ENCODE results near the gene SETD2.

The SETD2 gene

GRCh38 chr3:47065058-47065457 lies 98.9 kb downstream of the SETD2 start:
- DNase-seq (ENCODE audit: low read depth), result no peak
- no peak overlapping the region for H3K4me3 ChIP-seq (ENCODE audit: control insufficient read depth, low read depth, low read length)
- no peak for TF ChIP-seq CTCF (conservative IDR thresholded peaks at IDR 0.05; ENCODE audit: control insufficient read depth, insufficient read depth, low read depth, low read length)

- no peak for TF ChIP-seq CTCF (conservative IDR thresholded peaks at IDR 0.05; ENCODE audit: control insufficient read depth, insufficient read depth, low read depth, low read length)
- DNase-seq (ENCODE audit: low read depth), result peak; percentile 48
- H3K4me3 ChIP-seq (ENCODE audit: control insufficient read depth, low read depth, low read length), result no peak overlapping the region
Observed at GRCh38 chr3:47057212-47057671, 106.7 kb downstream of the SETD2 start.

GRCh38 chr3:47056705-47057104 lies 107.2 kb downstream of the SETD2 start:
- DNase-seq (ENCODE audit: low read depth), result no peak
- no peak for TF ChIP-seq CTCF (conservative IDR thresholded peaks at IDR 0.05; ENCODE audit: control insufficient read depth, insufficient read depth, low read depth, low read length)
- no peak overlapping the region for H3K4me3 ChIP-seq (ENCODE audit: control insufficient read depth, low read depth, low read length)

- no peak for DNase-seq (ENCODE audit: low read depth)
- TF ChIP-seq CTCF (conservative IDR thresholded peaks at IDR 0.05; ENCODE audit: control insufficient read depth, insufficient read depth, low read depth, low read length), result no peak
- no peak overlapping the region for H3K4me3 ChIP-seq (ENCODE audit: control insufficient read depth, low read depth, low read length)
Observed at GRCh38 chr3:47054412-47054811, 109.5 kb downstream of the SETD2 start.

- H3K4me3 ChIP-seq (ENCODE audit: control insufficient read depth, low read depth, low read length), result no peak overlapping the region
- DNase-seq (ENCODE audit: low read depth), result no peak
- no peak for TF ChIP-seq CTCF (conservative IDR thresholded peaks at IDR 0.05; ENCODE audit: control insufficient read depth, insufficient read depth, low read depth, low read length)
Observed at GRCh38 chr3:47047673-47048072, 116.2 kb downstream of the SETD2 start.

- no peak for DNase-seq (ENCODE audit: low read depth)
- no peak for TF ChIP-seq CTCF (conservative IDR thresholded peaks at IDR 0.05; ENCODE audit: control insufficient read depth, insufficient read depth, low read depth, low read length)
- no peak overlapping the region for H3K4me3 ChIP-seq (ENCODE audit: control insufficient read depth, low read depth, low read length)
Observed at GRCh38 chr3:47047069-47047468, 116.8 kb downstream of the SETD2 start.

GRCh38 chr3:47042231-47042791 lies 121.6 kb downstream of the SETD2 start:
- no peak for TF ChIP-seq CTCF (conservative IDR thresholded peaks at IDR 0.05; ENCODE audit: control insufficient read depth, insufficient read depth, low read depth, low read length)
- H3K4me3 ChIP-seq (ENCODE audit: control insufficient read depth, low read depth, low read length), result no peak overlapping the region
- no peak for DNase-seq (ENCODE audit: low read depth)

Data from fibroblast of mammary gland (primary cell).